Astrocyte (in vitro differentiated cells and primary cell): Measurements from ENCODE around the gene PCDHA3. TPM values are rescaled to one million over a fixed set of nuclear protein-coding genes. Genes with fewer than 3 reads are reported as not detected.
"Not testable (repeated sequence)": the region's sequence is repeated elsewhere in the genome, so short reads cannot be mapped to it uniquely, and the experiment has no call there.

Experiments used
- DNase-seq: peaks from one replicate; pipeline ENCODE4 v3.0.0-alpha.2; 2010; ENCODE audit warnings: low read depth
- FAIRE-seq: peaks from 2 replicates; lab custom pipeline; 2011; peaks lifted over from hg19 to GRCh38; lab: Jason Lieb, UNC
- H2AFZ ChIP-seq: 2 replicates; pipeline ENCODE4 v1.6.0; 2012; ENCODE audit warnings: low read depth, low read length, inconsistent platforms
- H3K27ac ChIP-seq: 2 replicates; pipeline ENCODE4 v1.5.1; 2011; ENCODE audit warnings: low read depth, low read length, inconsistent platforms
- H3K27me3 ChIP-seq: 2 replicates; pipeline ENCODE4 v1.6.0; 2011; ENCODE audit warnings: low read length, inconsistent platforms; ENCODE audit not compliant: insufficient read depth
- H3K36me3 ChIP-seq: 2 replicates; pipeline ENCODE4 v1.5.1; 2011; ENCODE audit warnings: low read length, inconsistent platforms; ENCODE audit not compliant: insufficient read depth
- H3K4me1 ChIP-seq: 2 replicates; pipeline ENCODE4 v1.5.1; 2011; ENCODE audit warnings: low read length, inconsistent platforms; ENCODE audit not compliant: insufficient read depth
- H3K4me2 ChIP-seq: 2 replicates; pipeline ENCODE4 v1.6.0; 2012; ENCODE audit warnings: low read length, inconsistent platforms
- H3K4me3 ChIP-seq: 2 replicates; pipeline ENCODE4 v1.5.1; 2011; ENCODE audit warnings: low read depth, mild to moderate bottlenecking, low read length, inconsistent platforms; ENCODE audit not compliant: insufficient read depth
- H3K79me2 ChIP-seq: 2 replicates; pipeline ENCODE4 v1.6.0; 2012; ENCODE audit warnings: mild to moderate bottlenecking, low read length, inconsistent platforms; ENCODE audit not compliant: insufficient read depth
- H3K9ac ChIP-seq: 2 replicates; pipeline ENCODE4 v1.6.0; 2012; ENCODE audit warnings: mild to moderate bottlenecking, low read length, inconsistent platforms
- H3K9me3 ChIP-seq: 2 replicates; pipeline ENCODE4 v1.5.1; 2012; ENCODE audit warnings: low read depth, mild to moderate bottlenecking, low read length, inconsistent platforms; ENCODE audit not compliant: insufficient read depth
- H4K20me1 ChIP-seq: 2 replicates; pipeline ENCODE4 v1.6.0; 2012; ENCODE audit warnings: low read length, inconsistent platforms; ENCODE audit not compliant: insufficient read depth
- H3K27ac Mint-ChIP-seq: one replicate; pipeline ENCODE4 v1.8.0; 2021; ENCODE audit warnings: mild to moderate bottlenecking, mixed read lengths; ENCODE audit not compliant: unreplicated experiment
- H3K27me3 Mint-ChIP-seq: one replicate; pipeline ENCODE4 v1.8.0; 2021; ENCODE audit warnings: low read depth, mixed read lengths; ENCODE audit not compliant: unreplicated experiment
- H3K36me3 Mint-ChIP-seq: one replicate; pipeline ENCODE4 v1.8.0; 2021; ENCODE audit warnings: low read depth, mixed read lengths; ENCODE audit not compliant: unreplicated experiment
- H3K4me1 Mint-ChIP-seq: one replicate; pipeline ENCODE4 v1.8.0; 2021; ENCODE audit warnings: low read depth, mixed read lengths; ENCODE audit not compliant: unreplicated experiment
- H3K4me3 Mint-ChIP-seq: one replicate; pipeline ENCODE4 v1.8.0; 2021; ENCODE audit warnings: mild to moderate bottlenecking, moderate library complexity, mixed read lengths; ENCODE audit not compliant: unreplicated experiment
- H3K9me3 Mint-ChIP-seq: one replicate; pipeline ENCODE4 v1.8.0; 2021; ENCODE audit warnings: mild to moderate bottlenecking, mixed read lengths; ENCODE audit not compliant: unreplicated experiment
- CTCF ChIP-seq: IDR thresholded peaks from 2 replicates; pipeline ENCODE4 v1.5.1; 2011; ENCODE audit warnings: low read depth, mild to moderate bottlenecking, inconsistent platforms, low read length, moderate library complexity; ENCODE audit not compliant: insufficient read depth
- EZH2 ChIP-seq: IDR thresholded peaks from 2 replicates; pipeline ENCODE4 v1.6.1; 2012; ENCODE audit warnings: mild to moderate bottlenecking, low read length, inconsistent platforms; ENCODE audit not compliant: insufficient read depth
- total RNA-seq: library from RNA; stranded (reverse); gene quantifications from 2 replicates; pipeline ENCODE4 v1.2.1, GENCODE V29; 2021

Gene PCDHA3
- total RNA-seq, 1 donor from 2014 or later, result 1.1 TPM

- no peak within 1 kb of the TSS for H3K9ac ChIP-seq
- H3K9me3 Mint-ChIP-seq, result peaks cover 14% of the 10 kb centered on the region
- no peaks in the 10 kb centered on the region for H3K27me3 ChIP-seq
- H3K79me2 ChIP-seq, result no peaks in the 10 kb centered on the region
- no peak for DNase-seq
- no peaks in the 10 kb centered on the region for H3K36me3 ChIP-seq
- H3K27ac ChIP-seq, result no peak within 1 kb of the TSS
- no peak within 1 kb of the TSS for H3K4me3 ChIP-seq
- no peaks in the 10 kb centered on the region for H3K4me1 Mint-ChIP-seq
- peaks cover 10% of the 10 kb centered on the region for H3K36me3 Mint-ChIP-seq
- H3K4me3 Mint-ChIP-seq, result peak within 1 kb of the TSS; percentile 89
- no peaks in the 10 kb centered on the region for H3K4me1 ChIP-seq
- H2AFZ ChIP-seq, result no peak within 1 kb of the TSS
- FAIRE-seq, result no peak
- no peaks in the 10 kb centered on the region for H4K20me1 ChIP-seq
- TF ChIP-seq EZH2, result no peak
- TF ChIP-seq CTCF, result no peak
- no peak within 1 kb of the TSS for H3K4me2 ChIP-seq
- H3K27ac Mint-ChIP-seq, result no peak within 1 kb of the TSS
- no peaks in the 10 kb centered on the region for H3K27me3 Mint-ChIP-seq
- peaks cover 10% of the 10 kb centered on the region for H3K9me3 ChIP-seq
Measured at GRCh38 chr5:140794595-140795258, 6.1 kb upstream of the PCDHA3 start, which contains the start of gene PCDHA2. Gene PCDHA2 (plus strand): TSS chr5:140794852.

- H3K36me3 Mint-ChIP-seq, result peaks cover 10% of the 10 kb centered on the region
- Histone ChIP-seq H3K36me3 (no peaks in the 10 kb centered on the region), H3K4me3 (no peak overlapping the region), H4K20me1 (no peaks in the 10 kb centered on the region), H3K4me2 (no peak overlapping the region), H2AFZ (no peak overlapping the region), H3K4me1 (no peaks in the 10 kb centered on the region), H3K27me3 (no peaks in the 10 kb centered on the region), H3K27ac (no peak overlapping the region), H3K9ac (no peak overlapping the region), H3K9me3 (peaks cover 10% of the 10 kb centered on the region), H3K79me2 (no peaks in the 10 kb centered on the region)
- no peaks in the 10 kb centered on the region for H3K27me3 Mint-ChIP-seq
- H3K27ac Mint-ChIP-seq, result no peak overlapping the region
- TF ChIP-seq CTCF (no peak), EZH2 (no peak)
- H3K4me3 Mint-ChIP-seq, result peak overlapping the region; percentile 89
- no peak for FAIRE-seq
- no peak for DNase-seq
- H3K9me3 Mint-ChIP-seq, result peaks cover 14% of the 10 kb centered on the region
- no peaks in the 10 kb centered on the region for H3K4me1 Mint-ChIP-seq
Measured at GRCh38 chr5:140795259-140795641, 5.6 kb upstream of the PCDHA3 start.

- H3K79me2 ChIP-seq, H3K9ac ChIP-seq, H3K27me3 Mint-ChIP-seq, DNase-seq, H3K27ac Mint-ChIP-seq, H3K4me3 ChIP-seq, H3K27ac ChIP-seq, H3K27me3 ChIP-seq, H3K4me3 Mint-ChIP-seq, FAIRE-seq, H4K20me1 ChIP-seq, H3K36me3 ChIP-seq, H3K4me1 ChIP-seq, H3K4me1 Mint-ChIP-seq, H3K4me2 ChIP-seq, H2AFZ ChIP-seq: not testable (repeated sequence)
- peaks cover 18% of the 10 kb centered on the region for H3K9me3 Mint-ChIP-seq
- peaks cover 10% of the 10 kb centered on the region for H3K9me3 ChIP-seq
- peaks cover 14% of the 10 kb centered on the region for H3K36me3 Mint-ChIP-seq
Measured at GRCh38 chr5:140796072-140796717, 4.7 kb upstream of the PCDHA3 start.
